Stimulated activated CD4-positive, alpha-beta T cell treated with anti-CD3 and anti-CD28 coated beads, Interleukin-12 subunit alpha, Interleukin-12 subunit beta, amount 100 ng/mL, for 24 hours (primary cell): ENCODE data around the gene FAM227B.
"Not testable (repeated sequence)": the region's sequence is repeated elsewhere in the genome, so short reads cannot be mapped to it uniquely, and the experiment has no call there.

Source experiments
- DNase-seq, 2 experiments: peaks; one replicate each; pipeline ENCODE4 v3.0.0-alpha.2; 2020; ENCODE audit warnings: low read depth in 2 of 2

The FAM227B gene

GRCh38 chr15:49439678-49440395 is 180.8 kb downstream of the FAM227B start:
- DNase-seq: no peak

DNA sequence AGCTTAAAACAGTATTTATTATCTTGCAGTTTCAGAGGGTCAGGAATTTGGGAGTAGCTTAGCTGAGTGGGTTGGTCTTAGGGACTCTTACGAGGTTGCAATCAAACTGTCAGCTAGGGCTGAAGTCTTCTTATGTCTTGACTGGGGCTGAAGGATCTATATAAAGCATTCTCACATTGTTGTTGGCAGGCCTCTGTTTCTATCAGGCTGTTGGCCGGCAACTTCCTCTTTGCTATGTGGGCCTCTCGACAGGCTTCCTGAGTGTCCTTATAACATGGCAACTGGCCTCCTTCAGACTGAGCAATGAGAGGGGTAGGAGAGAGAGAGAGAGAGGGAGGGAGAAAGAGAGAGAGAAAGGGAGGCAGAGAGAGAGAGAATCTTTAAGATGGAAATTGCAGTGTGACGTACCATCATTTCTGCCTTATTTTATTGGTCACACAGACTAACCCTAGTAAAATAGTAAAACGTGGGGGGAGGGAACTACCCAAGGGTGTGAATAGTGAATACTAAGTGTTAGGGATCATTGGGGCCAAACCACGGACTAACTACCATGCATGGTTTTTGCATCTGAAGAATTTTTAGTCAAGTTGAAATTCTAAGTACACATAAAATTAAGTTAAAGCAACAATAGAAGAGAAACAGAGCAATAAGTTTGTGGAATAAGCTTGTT is 181.5 kb downstream of the FAM227B start:
- no peak for DNase-seq

- DNase-seq: no peak
These were observed 183.9 kb downstream of the FAM227B start for GRCh38 chr15:49436751-49437150.

GRCh38 chr15:49435174-49435573 is 185.4 kb downstream of the FAM227B start:
- DNase-seq: no peak

DNA sequence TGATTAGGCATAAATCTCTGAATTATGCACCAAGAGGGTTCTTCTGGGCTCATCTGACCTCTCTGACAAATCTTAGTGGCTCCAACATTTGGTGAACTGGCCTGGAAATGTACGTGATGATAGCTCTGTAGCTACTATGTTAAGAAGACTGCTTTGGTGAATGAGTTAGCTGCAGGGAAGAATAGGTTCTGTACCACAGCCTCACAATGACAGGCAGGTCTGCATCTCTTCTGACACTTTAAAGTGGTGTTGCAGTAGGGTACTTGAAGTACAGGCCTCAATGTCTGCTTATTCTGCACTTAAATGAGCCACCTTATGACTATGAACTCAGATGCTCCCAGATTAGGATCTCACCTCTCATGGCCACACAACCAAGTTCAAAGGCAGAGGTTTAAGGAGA is 190.6 kb downstream of the FAM227B start:
- no peak for DNase-seq

GRCh38 chr15:49428409-49429095 is 192.1 kb downstream of the FAM227B start:
- DNase-seq: no peak

DNA sequence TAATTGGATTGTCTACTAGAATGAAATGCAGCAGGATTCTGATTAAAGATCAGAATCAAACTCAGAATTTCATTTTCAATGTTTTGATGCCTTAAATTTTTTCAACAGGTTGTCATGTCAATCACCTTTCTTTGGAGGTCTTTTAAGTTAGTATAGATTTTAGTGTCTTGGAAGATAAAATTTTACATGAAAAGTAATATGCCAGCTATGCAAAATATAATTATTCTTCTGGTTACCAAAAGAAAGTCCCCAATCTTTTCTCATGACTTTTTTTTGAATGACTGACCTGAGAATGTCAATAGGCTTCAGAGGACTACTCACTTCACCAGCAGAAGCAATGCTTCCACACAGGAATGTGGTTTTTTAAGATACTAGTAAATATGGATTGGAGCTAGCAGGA is 193.2 kb downstream of the FAM227B start:
- no peak for DNase-seq

DNA sequence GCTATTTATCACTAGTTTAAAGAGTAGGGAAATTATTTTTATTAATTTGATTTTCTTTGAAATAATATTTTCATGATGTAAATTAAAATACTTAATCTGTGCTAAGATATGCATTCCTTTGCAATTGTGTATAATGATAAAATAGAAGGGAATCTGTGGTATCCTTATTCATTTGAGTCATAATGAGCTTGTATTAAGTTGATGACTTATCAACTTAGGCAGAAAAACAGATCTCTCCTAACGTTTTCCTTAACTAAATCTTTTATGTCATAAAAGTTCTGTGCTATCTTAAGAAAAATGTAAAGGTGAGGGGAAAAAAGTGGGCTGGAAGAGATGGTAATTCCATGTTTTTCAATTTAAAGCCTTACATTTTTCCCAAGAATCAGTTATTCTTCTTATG is 195.7 kb downstream of the FAM227B start:
- DNase-seq: no peak

DNA sequence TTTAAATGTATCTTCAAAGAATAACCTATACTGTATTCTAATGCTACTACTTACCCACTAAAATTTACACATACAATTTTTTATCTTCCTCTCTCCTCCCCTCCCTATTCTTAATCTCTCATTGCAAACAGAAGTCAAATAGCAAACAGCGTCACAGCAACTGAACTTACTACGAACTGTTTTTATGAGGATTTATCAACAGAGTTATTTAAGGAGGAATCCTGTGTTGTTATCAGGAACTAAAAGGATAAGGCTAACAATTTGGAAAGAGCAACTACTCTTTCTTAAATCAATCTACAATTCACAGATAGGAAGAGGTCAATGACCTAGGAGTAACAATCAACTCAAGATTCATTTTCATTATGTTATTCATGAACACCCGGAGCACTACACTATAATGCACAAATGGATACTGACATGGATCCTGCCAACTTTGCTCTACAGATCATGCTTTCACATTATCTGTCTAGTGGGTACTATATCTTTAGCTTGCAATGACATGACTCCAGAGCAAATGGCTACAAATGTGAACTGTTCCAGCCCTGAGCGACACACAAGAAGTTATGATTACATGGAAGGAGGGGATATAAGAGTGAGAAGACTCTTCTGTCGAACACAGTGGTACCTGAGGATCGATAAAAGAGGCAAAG is 196.6 kb downstream of the FAM227B start:
- no peak for DNase-seq

GRCh38 chr15:49423021-49423420 is 197.6 kb downstream of the FAM227B start, which contains the start of gene FGF7:
TSS of gene FGF7 (plus strand) at chr15:49423242. CDS start at chr15:49424298, 1,056 bp downstream.
- DNase-seq: no peak

DNA sequence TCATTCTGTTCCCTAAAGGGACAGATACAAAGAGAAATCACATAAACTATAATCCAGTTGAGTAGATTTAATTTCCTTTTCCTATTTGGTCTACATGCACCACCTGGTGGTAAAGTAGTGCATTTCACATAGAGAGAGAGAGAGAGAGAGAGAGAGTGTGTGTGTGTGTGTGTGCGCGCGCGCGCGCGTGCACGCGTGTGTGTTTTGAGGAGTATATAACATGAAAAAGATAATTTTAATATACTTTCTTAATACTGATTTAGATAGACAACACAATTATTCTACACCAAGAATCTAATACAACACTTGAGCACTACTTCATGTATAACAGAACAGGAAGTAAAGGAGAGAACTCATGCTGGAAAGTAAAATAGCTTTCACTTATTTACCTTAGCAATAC is 198.6 kb downstream of the FAM227B start:
- DNase-seq: no peak

- no peak for DNase-seq
These were observed 201.8 kb downstream of the FAM227B start for GRCh38 chr15:49418811-49419210.

DNA sequence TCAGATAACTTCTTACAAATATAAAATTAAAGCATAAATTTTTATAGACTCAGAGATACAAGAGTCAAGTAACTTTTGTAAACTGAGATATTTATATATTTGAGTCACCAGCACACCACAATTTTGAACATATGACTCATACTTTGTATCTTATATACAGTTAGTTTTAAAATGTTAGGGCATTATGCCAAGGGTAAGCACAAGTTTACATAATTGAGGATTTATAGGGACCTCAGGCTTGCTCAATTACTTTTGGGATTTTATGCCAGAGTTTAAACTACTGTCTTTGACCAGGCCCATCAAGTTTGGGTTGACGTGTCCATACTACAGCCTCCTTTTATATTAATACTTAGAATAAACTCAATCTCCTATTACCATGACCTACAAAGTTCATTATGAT is 205.0 kb downstream of the FAM227B start:
- no peak for DNase-seq

DNA sequence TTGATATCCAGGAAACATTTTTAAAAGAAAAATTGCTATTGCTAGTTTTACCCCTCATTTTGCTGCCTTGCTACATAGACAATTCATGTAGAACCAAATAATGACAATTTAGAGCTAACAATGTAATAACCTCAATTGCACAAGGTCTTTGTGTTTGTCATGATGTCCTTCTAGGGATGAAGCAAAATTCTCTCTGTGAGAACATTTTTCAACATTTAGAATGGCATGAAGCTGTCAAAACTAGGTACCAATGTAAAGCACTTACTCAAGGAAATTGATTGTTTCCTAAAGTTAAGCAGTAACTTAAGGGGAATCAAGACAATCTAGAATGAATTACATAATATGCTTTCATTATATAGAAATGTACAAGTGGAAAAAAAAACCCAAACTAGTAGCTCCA is 205.5 kb downstream of the FAM227B start:
- DNase-seq: no peak

- no peak for DNase-seq
These were observed 207.8 kb downstream of the FAM227B start for GRCh38 chr15:49412797-49413196.

DNA sequence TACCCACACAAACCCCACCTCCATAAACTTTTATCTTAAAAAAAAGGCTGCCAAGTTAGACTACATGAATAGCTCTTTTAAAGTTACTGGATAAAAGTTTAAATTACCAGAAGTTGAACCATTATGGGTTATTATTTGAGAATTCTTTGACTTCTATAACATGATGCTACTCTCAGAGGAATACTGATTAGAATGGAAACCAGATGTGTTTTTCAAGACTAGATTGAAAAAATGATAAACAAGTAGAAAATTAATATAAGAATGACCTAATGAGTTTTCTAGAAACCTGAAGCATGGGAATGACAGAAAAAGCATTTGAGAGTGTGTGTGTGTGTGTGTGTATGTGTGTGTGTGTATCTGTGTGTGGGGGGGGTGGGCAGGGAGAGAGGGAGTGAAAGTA is 210.0 kb downstream of the FAM227B start:
- DNase-seq: no peak

GRCh38 chr15:49406352-49407118 is 214.1 kb downstream of the FAM227B start:
- no peak for DNase-seq

DNA sequence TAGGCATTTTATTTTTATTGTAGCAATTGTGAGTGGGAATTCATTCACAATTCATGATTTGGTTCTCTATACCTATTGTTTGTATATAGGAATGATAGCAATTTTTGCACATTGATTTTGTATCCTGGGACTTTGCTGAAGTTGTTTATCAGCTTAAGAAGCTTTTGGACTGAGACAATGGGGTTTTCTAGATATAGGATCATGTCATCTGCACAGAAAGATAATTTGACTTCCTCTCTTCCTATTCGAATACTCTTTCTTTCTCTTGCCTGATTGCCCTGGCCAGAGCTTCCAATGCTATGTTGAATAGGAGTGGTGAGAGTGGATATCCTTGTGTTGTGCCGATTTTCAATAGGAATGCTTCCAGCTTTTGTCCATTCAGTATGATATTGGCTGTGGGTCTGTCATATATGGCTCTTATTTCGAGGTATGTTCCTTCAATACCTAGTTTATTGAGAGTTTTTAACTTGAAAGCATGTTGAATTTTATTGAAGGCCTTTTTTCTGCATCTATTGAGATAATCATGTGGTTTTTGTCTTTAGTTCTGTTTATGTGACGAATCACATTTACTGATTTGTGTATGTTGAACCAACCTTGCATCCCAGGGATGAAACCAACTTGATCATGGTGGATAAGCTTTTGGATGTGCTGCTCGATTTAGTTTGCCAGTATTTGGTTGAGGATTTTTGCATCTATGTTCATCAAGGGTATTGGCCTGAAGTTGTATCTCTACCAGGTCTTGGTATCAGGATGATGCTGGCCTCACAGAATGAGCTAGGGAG is 217.9 kb downstream of the FAM227B start:
- not testable (repeated sequence) for DNase-seq

GRCh38 chr15:49387471-49387870 is 233.1 kb downstream of the FAM227B start:
- DNase-seq: no peak

DNA sequence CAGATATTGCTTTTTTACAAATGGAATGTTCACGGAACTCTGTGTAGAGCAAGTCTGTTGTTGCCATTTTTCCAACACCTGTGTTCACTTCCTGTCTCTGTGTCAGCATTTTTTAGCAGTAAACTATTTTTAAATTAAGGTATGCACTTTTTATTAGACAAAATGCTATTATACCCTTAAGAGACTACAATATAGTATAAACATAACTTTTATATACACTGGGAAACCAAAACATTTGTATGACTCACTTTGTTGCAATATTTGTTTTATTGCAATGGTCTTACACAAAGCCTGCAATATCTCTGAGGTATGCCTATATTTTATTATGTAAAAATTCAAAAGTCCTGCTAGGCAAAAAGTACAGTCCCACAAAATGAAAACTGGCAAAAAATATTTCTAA is 237.4 kb downstream of the FAM227B start:
- no peak for DNase-seq

DNA sequence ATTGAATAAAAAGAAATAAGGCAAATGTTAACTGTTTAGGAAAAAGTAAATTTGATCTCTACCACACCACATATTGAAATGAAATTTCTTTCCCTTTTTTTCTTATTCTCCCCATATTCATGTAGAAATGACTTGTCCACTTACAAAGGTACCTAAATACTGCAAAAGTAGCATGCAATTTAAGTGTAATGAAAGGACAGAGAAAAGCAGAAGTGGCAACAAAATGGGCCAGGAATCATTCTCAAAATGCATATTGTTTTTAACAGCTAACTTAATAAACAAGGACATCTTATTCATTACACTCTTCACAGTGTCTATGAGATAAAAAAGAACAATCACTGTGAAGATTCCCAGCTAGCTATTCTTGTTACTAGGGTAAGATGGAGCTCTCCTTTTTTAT is 238.2 kb downstream of the FAM227B start:
- no peak for DNase-seq
